Central memory CD8-positive, alpha-beta T cell (primary cell): ENCODE data around the gene NUP160.
"Not testable (repeated sequence)": the region's sequence is repeated elsewhere in the genome, so short reads cannot be mapped to it uniquely, and the experiment has no call there.

Experiments used
- ATAC-seq: fragments of 150-1000 bp; cut with Tn5 transposase; replicated peaks from 2 replicates; pipeline ENCODE4 v1.10.0; 2022; ENCODE audit warnings: mild to moderate bottlenecking, moderate FRiP score, moderate number of reproducible peaks; ENCODE audit not compliant: poor library complexity, severe bottlenecking; ENCODE audit errors: extremely low read depth
- DNase-seq, 2 donors: peaks; one replicate each; pipeline ENCODE4 v3.0.0; 2021; ENCODE audit warnings: low spot score in 2 of 2
- H3K27ac Mint-ChIP-seq: one replicate; pipeline ENCODE4 v1.8.0; 2022; ENCODE audit warnings: low read depth, mild to moderate bottlenecking, moderate library complexity, mixed read lengths
- H3K27me3 Mint-ChIP-seq: one replicate; pipeline ENCODE4 v1.8.0; 2022; ENCODE audit warnings: mixed read lengths
- H3K36me3 Mint-ChIP-seq: one replicate; pipeline ENCODE4 v1.8.0; 2022; ENCODE audit warnings: mild to moderate bottlenecking, moderate library complexity, mixed read lengths; ENCODE audit not compliant: insufficient read depth
- H3K4me1 Mint-ChIP-seq: one replicate; pipeline ENCODE4 v1.8.0; 2022; ENCODE audit warnings: mixed read lengths
- H3K4me3 Mint-ChIP-seq: one replicate; pipeline ENCODE4 v1.8.0; 2022; ENCODE audit warnings: mild to moderate bottlenecking, moderate library complexity, mixed read lengths
- H3K9me3 Mint-ChIP-seq: one replicate; pipeline ENCODE4 v1.8.0; 2022; ENCODE audit warnings: mixed read lengths

Gene NUP160

GRCh38 chr11:47822664-47823063 lies 25.5 kb downstream of the NUP160 start:
- H3K27ac Mint-ChIP-seq, result peak overlapping the region; percentile 11
- DNase-seq, H3K9me3 Mint-ChIP-seq, ATAC-seq, H3K4me3 Mint-ChIP-seq, H3K4me1 Mint-ChIP-seq, H3K27me3 Mint-ChIP-seq: not testable (repeated sequence)
- peaks cover 44% of the 10 kb centered on the region for H3K36me3 Mint-ChIP-seq

GRCh38 chr11:47819743-47820142 lies 28.4 kb downstream of the NUP160 start:
- Mint-ChIP-seq H3K27me3 (no peaks in the 10 kb centered on the region), H3K4me3 (no peak overlapping the region), H3K36me3 (peaks cover 56% of the 10 kb centered on the region), H3K4me1 (no peaks in the 10 kb centered on the region), H3K9me3 (no peaks in the 10 kb centered on the region), H3K27ac (no peak overlapping the region)
- DNase-seq, result no peak
- no peak for ATAC-seq

- Mint-ChIP-seq H3K27ac (no peak overlapping the region), H3K36me3 (peaks cover 51% of the 10 kb centered on the region), H3K4me3 (no peak overlapping the region), H3K27me3 (no peaks in the 10 kb centered on the region), H3K4me1 (peaks cover 11% of the 10 kb centered on the region), H3K9me3 (no peaks in the 10 kb centered on the region)
- DNase-seq (no peak), ATAC-seq (no peak)
Measured at GRCh38 chr11:47800759-47801158, 47.4 kb downstream of the NUP160 start.

GRCh38 chr11:47797633-47798032 lies 50.5 kb downstream of the NUP160 start:
- no peak for ATAC-seq
- Mint-ChIP-seq H3K27ac (peak overlapping the region; percentile 59), H3K4me3 (no peak overlapping the region), H3K27me3 (no peaks in the 10 kb centered on the region), H3K4me1 (peaks cover 11% of the 10 kb centered on the region), H3K36me3 (peaks cover 57% of the 10 kb centered on the region), H3K9me3 (no peaks in the 10 kb centered on the region)
- DNase-seq, result no peak

- Mint-ChIP-seq H3K4me1 (no peaks in the 10 kb centered on the region), H3K9me3 (no peaks in the 10 kb centered on the region), H3K4me3 (no peak overlapping the region), H3K27ac (no peak overlapping the region), H3K36me3 (peaks cover 66% of the 10 kb centered on the region), H3K27me3 (no peaks in the 10 kb centered on the region)
- DNase-seq (no peak), ATAC-seq (no peak)
Measured at GRCh38 chr11:47791774-47792430, 56.2 kb downstream of the NUP160 start.

GRCh38 chr11:47790017-47790416 lies 58.1 kb downstream of the NUP160 start:
- ATAC-seq, result not testable (repeated sequence)

GRCh38 chr11:47788181-47788580 lies 60.0 kb downstream of the NUP160 start:
- no peak overlapping the region for H3K27ac Mint-ChIP-seq
- no peaks in the 10 kb centered on the region for H3K27me3 Mint-ChIP-seq
- H3K9me3 Mint-ChIP-seq, result no peaks in the 10 kb centered on the region
- no peak for DNase-seq
- no peak for ATAC-seq
- H3K4me1 Mint-ChIP-seq, result no peaks in the 10 kb centered on the region
- H3K4me3 Mint-ChIP-seq, result no peak overlapping the region
- peaks cover 70% of the 10 kb centered on the region for H3K36me3 Mint-ChIP-seq

More at GRCh38 chr11:47790017-47790416, 58.1 kb downstream of the NUP160 start:
- H3K27me3 Mint-ChIP-seq, DNase-seq, H3K9me3 Mint-ChIP-seq, H3K27ac Mint-ChIP-seq, H3K4me3 Mint-ChIP-seq, H3K4me1 Mint-ChIP-seq: not testable (repeated sequence)
- H3K36me3 Mint-ChIP-seq, result peaks cover 68% of the 10 kb centered on the region

GRCh38 chr11:47786373-47786772 lies 61.8 kb downstream of the NUP160 start:
- no peaks in the 10 kb centered on the region for H3K4me1 Mint-ChIP-seq
- H3K4me3 Mint-ChIP-seq, result no peak overlapping the region
- DNase-seq (no peak), ATAC-seq (no peak)
- H3K27ac Mint-ChIP-seq, result no peak overlapping the region
- peaks cover 63% of the 10 kb centered on the region for H3K36me3 Mint-ChIP-seq
- H3K27me3 Mint-ChIP-seq, result no peaks in the 10 kb centered on the region
- no peaks in the 10 kb centered on the region for H3K9me3 Mint-ChIP-seq

GRCh38 chr11:47784785-47785381 lies 63.3 kb downstream of the NUP160 start:
- Mint-ChIP-seq H3K4me3 (no peak overlapping the region), H3K36me3 (peaks cover 55% of the 10 kb centered on the region), H3K27me3 (no peaks in the 10 kb centered on the region), H3K27ac (no peak overlapping the region), H3K4me1 (no peaks in the 10 kb centered on the region), H3K9me3 (no peaks in the 10 kb centered on the region)
- ATAC-seq (no peak), DNase-seq (no peak)

GRCh38 chr11:47783087-47783610 lies 65.0 kb downstream of the NUP160 start:
- no peaks in the 10 kb centered on the region for H3K27me3 Mint-ChIP-seq
- H3K27ac Mint-ChIP-seq, result no peak overlapping the region

GRCh38 chr11:47778878-47779483 lies 69.2 kb downstream of the NUP160 start:
- Mint-ChIP-seq H3K27ac (peak overlapping the region; percentile 22), H3K36me3 (peaks cover 47% of the 10 kb centered on the region), H3K4me3 (no peak overlapping the region), H3K9me3 (no peaks in the 10 kb centered on the region), H3K4me1 (no peaks in the 10 kb centered on the region), H3K27me3 (no peaks in the 10 kb centered on the region)
- ATAC-seq, result no peak
- DNase-seq, result no peak

More at GRCh38 chr11:47783087-47783610, 65.0 kb downstream of the NUP160 start:
- Mint-ChIP-seq H3K4me3 (no peak overlapping the region), H3K4me1 (no peaks in the 10 kb centered on the region), H3K36me3 (peaks cover 62% of the 10 kb centered on the region), H3K9me3 (no peaks in the 10 kb centered on the region)
- ATAC-seq, result no peak
- no peak for DNase-seq

GRCh38 chr11:47775240-47775869 lies 72.8 kb downstream of the NUP160 start:
- no peaks in the 10 kb centered on the region for H3K4me1 Mint-ChIP-seq
- H3K9me3 Mint-ChIP-seq, result no peaks in the 10 kb centered on the region
- ATAC-seq, result no peak
- H3K27me3 Mint-ChIP-seq, result no peaks in the 10 kb centered on the region
- H3K36me3 Mint-ChIP-seq, result peaks cover 31% of the 10 kb centered on the region
- DNase-seq, result no peak
- H3K27ac Mint-ChIP-seq, result no peak overlapping the region
- no peak overlapping the region for H3K4me3 Mint-ChIP-seq
